Tibial nerve (tissue), 4 donors: ENCODE data around the gene IQSEC3.

ENCODE experiments used
- CTCF ChIP-seq, 5 experiments: fragments of 200-600 bp in 3 of 5; fragments of 450-650 bp in 2 of 5; sonication (generic) in 3 of 5; IDR thresholded peaks; one replicate each; pipeline ENCODE4 v1.5.1; 2016 to 2019; ENCODE audit warnings: antibody characterized with exemption in 5 of 5, mild to moderate bottlenecking in 3 of 5, moderate library complexity in 2 of 5
- EP300 ChIP-seq, 2 donors: sonication (generic); formaldehyde crosslinking; IDR thresholded peaks; one replicate each; pipeline ENCODE4 v1.6.1; 2017; ENCODE audit warnings: antibody characterized with exemption in 2 of 2, mild to moderate bottlenecking in 1 of 2
- POLR2A ChIP-seq, 2 donors: fragments of 450-650 bp; IDR thresholded peaks; one replicate each; pipeline ENCODE4 v1.6.1; 2017; ENCODE audit warnings: antibody characterized with exemption in 2 of 2, mild to moderate bottlenecking in 2 of 2, moderate library complexity in 2 of 2

- no peak for TF ChIP-seq CTCF (IDR thresholded peaks at IDR 0.05)
- no peak for TF ChIP-seq POLR2A (IDR thresholded peaks at IDR 0.05)
- TF ChIP-seq EP300 (IDR thresholded peaks at IDR 0.05): no peak
Measured at GRCh38 chr12:220491-220890, 153.9 kb downstream of the IQSEC3 start.
